Measurements from ENCODE around the gene EFCC1. TPM values are rescaled to one million over a fixed set of nuclear protein-coding genes. Genes with fewer than 3 reads are reported as not detected.

Gene EFCC1
- total and polyA plus RNA-seq, 2 of the 13 experiments (the other 11 are each of a cell fraction or from before 2014, with no cell fraction given): not detected

GRCh38 chr3:129026728-129027543 lies 25.8 kb downstream of the EFCC1 start (continued):
- TF ChIP-seq, protein P1, sequence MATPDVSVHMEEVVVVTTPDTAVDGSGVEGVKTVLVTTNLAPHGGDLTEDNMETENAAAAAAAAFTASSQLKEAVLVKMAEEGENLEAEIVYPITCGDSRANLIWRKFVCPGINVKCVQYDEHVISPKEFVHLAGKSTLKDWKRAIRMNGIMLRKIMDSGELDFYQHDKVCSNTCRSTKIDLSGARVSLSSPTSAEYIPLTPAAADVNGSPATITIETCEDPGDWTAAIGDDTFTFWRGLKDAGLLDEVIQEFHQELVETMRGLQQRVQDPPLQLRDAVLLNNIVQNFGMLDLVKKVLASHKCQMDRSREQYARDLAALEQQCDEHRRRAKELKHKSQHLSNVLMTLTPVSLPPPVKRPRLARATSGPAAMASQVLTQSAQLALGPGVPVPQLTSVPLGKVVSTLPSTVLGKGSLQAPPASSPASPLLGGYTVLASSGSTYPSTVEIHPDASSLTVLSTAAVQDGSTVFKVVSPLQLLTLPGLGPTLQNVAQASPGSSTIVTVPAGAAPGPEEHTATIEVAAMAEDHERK (CRISPR knock-in tag; IDR thresholded peaks at IDR 0.05; ENCODE audit: low read depth): no peak
- TF ChIP-seq ELF1 (CRISPR knock-in tag; IDR thresholded peaks at IDR 0.05): 0 out of 2 replicates have a peak, but pooled peaks have one; percentile 39
- no peak for TF ChIP-seq SMARCE1 (IDR thresholded peaks at IDR 0.05; ENCODE audit: borderline replicate concordance)
- peak in 1 of 2 experiments; percentile 39; a peak in 1 of 4 replicates for TF ChIP-seq KLF16 (CRISPR knock-in tag; IDR thresholded peaks at IDR 0.05)
- 0 out of 2 replicates have a peak, but pooled peaks have one; percentile 32 for TF ChIP-seq ZNF556 (CRISPR knock-in tag; IDR thresholded peaks at IDR 0.05; ENCODE audit: borderline replicate concordance)
- no peak for TF ChIP-seq ZHX1 (CRISPR knock-in tag; IDR thresholded peaks at IDR 0.05; ENCODE audit: low read depth)
- no peak for TF ChIP-seq FOXO1 (CRISPR knock-in tag; IDR thresholded peaks at IDR 0.05)
- TF ChIP-seq NFYB (CRISPR knock-in tag; IDR thresholded peaks at IDR 0.05): peak; percentile 74
- TF ChIP-seq CAMTA2 (CRISPR knock-in tag; IDR thresholded peaks at IDR 0.05; ENCODE audit: borderline replicate concordance): no peak
- no peak for TF ChIP-seq ZNF782 (CRISPR knock-in tag; IDR thresholded peaks at IDR 0.05; ENCODE audit: borderline replicate concordance)
- no peak for TF ChIP-seq SP140L (CRISPR knock-in tag; IDR thresholded peaks at IDR 0.05; ENCODE audit: borderline replicate concordance)
- no peak for TF ChIP-seq WIZ (CRISPR knock-in tag; IDR thresholded peaks at IDR 0.05)
- TF ChIP-seq MAF1 (CRISPR knock-in tag; IDR thresholded peaks at IDR 0.05; ENCODE audit: borderline replicate concordance): no peak
- no peak for TF ChIP-seq ZNF570 (CRISPR knock-in tag; IDR thresholded peaks at IDR 0.05; ENCODE audit: borderline replicate concordance)
- TF ChIP-seq RFXAP (CRISPR knock-in tag; IDR thresholded peaks at IDR 0.05; ENCODE audit: borderline replicate concordance): peak; percentile 65; the same call in 1 of the 2 replicates
- TF ChIP-seq, protein P2, sequence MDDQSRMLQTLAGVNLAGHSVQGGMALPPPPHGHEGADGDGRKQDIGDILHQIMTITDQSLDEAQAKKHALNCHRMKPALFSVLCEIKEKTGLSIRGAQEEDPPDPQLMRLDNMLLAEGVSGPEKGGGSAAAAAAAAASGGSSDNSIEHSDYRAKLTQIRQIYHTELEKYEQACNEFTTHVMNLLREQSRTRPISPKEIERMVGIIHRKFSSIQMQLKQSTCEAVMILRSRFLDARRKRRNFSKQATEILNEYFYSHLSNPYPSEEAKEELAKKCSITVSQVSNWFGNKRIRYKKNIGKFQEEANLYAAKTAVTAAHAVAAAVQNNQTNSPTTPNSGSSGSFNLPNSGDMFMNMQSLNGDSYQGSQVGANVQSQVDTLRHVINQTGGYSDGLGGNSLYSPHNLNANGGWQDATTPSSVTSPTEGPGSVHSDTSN (CRISPR knock-in tag; IDR thresholded peaks at IDR 0.05; ENCODE audit: borderline replicate concordance): no peak
- TF ChIP-seq ZNF230 (CRISPR knock-in tag; IDR thresholded peaks at IDR 0.05): peak; percentile 37; the same call in 1 of the 2 replicates
- TF ChIP-seq TCF12 (IDR thresholded peaks at IDR 0.05): no peak
- no peak for TF ChIP-seq TCF12 (CRISPR knock-in tag; IDR thresholded peaks at IDR 0.05)
- TF ChIP-seq ZNF441 (CRISPR knock-in tag; IDR thresholded peaks at IDR 0.05; ENCODE audit: borderline replicate concordance): no peak
- TF ChIP-seq EZH2 (conservative IDR thresholded peaks at IDR 0.05; ENCODE audit: low read depth, low read length): no peak
- TF ChIP-seq SAP130 (CRISPR knock-in tag; IDR thresholded peaks at IDR 0.05; ENCODE audit: low read depth): peak; percentile 50
- peak; percentile 47; the same call in 1 of the 2 replicates for TF ChIP-seq KDM2A (CRISPR knock-in tag; IDR thresholded peaks at IDR 0.05; ENCODE audit: borderline replicate concordance, low read depth)
- no peak for TF ChIP-seq SUZ12 (IDR thresholded peaks at IDR 0.05; ENCODE audit: low read depth, low read length)
- TF ChIP-seq PRPF4 (IDR thresholded peaks at IDR 0.05; ENCODE audit: low read depth, low read length, poor library complexity, severe bottlenecking): no peak
- TF ChIP-seq XRCC5 (optimal IDR thresholded peaks at IDR 0.05; ENCODE audit: low read length): peak; percentile 67

All from HepG2 (cell line).